Measurements from ENCODE around the gene CBX7.

GRCh38 chr22:39179841-39180335 lies 27.4 kb upstream of the CBX7 start:
- TF ChIP-seq L3MBTL2 (conservative IDR thresholded peaks at IDR 0.05) (no peak), CTBP1 (IDR thresholded peaks at IDR 0.05; ENCODE audit: borderline replicate concordance) (no peak), PKNOX1 (IDR thresholded peaks at IDR 0.05) (no peak), SP1 (IDR thresholded peaks at IDR 0.05) (no peak), HDGF (IDR thresholded peaks at IDR 0.05; ENCODE audit: borderline replicate concordance) (no peak), FOXM1 (IDR thresholded peaks at IDR 0.05; ENCODE audit: borderline replicate concordance) (no peak), BHLHE40 (IDR thresholded peaks at IDR 0.05; ENCODE audit: borderline replicate concordance) (no peak), SUZ12 (IDR thresholded peaks at IDR 0.05) (no peak), FOXK2 (IDR thresholded peaks at IDR 0.05) (no peak)
